Kidney epithelial cell (primary cell): ENCODE results near the gene MPC2. TPM values are rescaled to one million over a fixed set of nuclear protein-coding genes. Genes with fewer than 3 reads are reported as not detected.

Source experiments
- DNase-seq: peaks from one replicate; pipeline ENCODE4 v3.0.0-alpha.2; 2010; ENCODE audit warnings: low read depth
- H3K27me3 ChIP-seq: 2 replicates; pipeline ENCODE4 v1.6.0; 2011; ENCODE audit warnings: low read length; ENCODE audit not compliant: control insufficient read depth, insufficient read depth
- H3K36me3 ChIP-seq: 2 replicates; pipeline ENCODE4 v1.5.1; 2011; ENCODE audit warnings: low read length; ENCODE audit not compliant: control insufficient read depth, insufficient read depth
- H3K4me3 ChIP-seq: 2 replicates; pipeline ENCODE4 v1.5.1; 2011; ENCODE audit warnings: low read depth, mild to moderate bottlenecking, control low read depth, low read length
- CTCF ChIP-seq: IDR thresholded peaks from 2 replicates; pipeline ENCODE4 v1.5.1; 2011; ENCODE audit warnings: mild to moderate bottlenecking, moderate library complexity, low read length, control low read depth, inconsistent platforms; ENCODE audit not compliant: insufficient read depth, poor library complexity, severe bottlenecking
- total RNA-seq: library from RNA; depleted of rRNA; stranded (reverse); fragments of >200 nt; gene quantifications from 2 replicates; pipeline ENCODE4 v1.2.3, GENCODE V29; 2015

Gene MPC2
- total RNA-seq, 1 donor from 2014 or later: 15.4 TPM

GRCh38 chr1:167974698-167975097, 37.8 kb upstream of the MPC2 start:
- no peaks in the 10 kb centered on the region for H3K36me3 ChIP-seq
- no peak for TF ChIP-seq CTCF
- no peak overlapping the region for H3K4me3 ChIP-seq
- H3K27me3 ChIP-seq: no peaks in the 10 kb centered on the region
- no peak for DNase-seq

DNA sequence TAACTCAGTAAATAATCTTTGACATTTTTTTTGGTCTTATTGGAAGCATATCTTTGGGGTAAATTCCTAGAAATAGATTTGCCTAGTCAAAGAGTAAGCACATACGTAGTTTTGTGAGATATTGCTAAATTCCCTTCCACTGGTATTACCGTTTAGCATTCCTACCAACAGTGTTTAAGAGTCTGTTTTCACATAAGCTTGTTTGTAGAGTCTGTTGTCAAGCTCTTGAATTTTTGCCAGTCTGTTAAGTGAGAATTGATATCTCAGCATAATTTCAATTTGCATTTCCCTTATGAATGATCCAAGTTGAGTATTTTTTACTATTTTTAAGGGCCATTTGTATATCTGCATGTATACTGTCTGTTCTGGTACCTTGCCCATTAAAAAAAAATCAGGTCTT, 37.0 kb upstream of the MPC2 start:
- no peaks in the 10 kb centered on the region for H3K36me3 ChIP-seq
- no peak for TF ChIP-seq CTCF
- no peak overlapping the region for H3K4me3 ChIP-seq

GRCh38 chr1:167968569-167968968, 31.7 kb upstream of the MPC2 start:
- Histone ChIP-seq H3K4me3 (no peak overlapping the region), H3K27me3 (no peaks in the 10 kb centered on the region), H3K36me3 (peaks cover 1% of the 10 kb centered on the region)
- no peak for TF ChIP-seq CTCF
- no peak for DNase-seq

More for the DNA sequence above, 37.0 kb upstream of the MPC2 start:
- DNase-seq: no peak
- no peaks in the 10 kb centered on the region for H3K27me3 ChIP-seq

- no peaks in the 10 kb centered on the region for H3K27me3 ChIP-seq
- peaks cover 1% of the 10 kb centered on the region for H3K36me3 ChIP-seq
- DNase-seq: no peak
- H3K4me3 ChIP-seq: no peak overlapping the region
- no peak for TF ChIP-seq CTCF
Observed at GRCh38 chr1:167966050-167966449, 29.2 kb upstream of the MPC2 start.

DNA sequence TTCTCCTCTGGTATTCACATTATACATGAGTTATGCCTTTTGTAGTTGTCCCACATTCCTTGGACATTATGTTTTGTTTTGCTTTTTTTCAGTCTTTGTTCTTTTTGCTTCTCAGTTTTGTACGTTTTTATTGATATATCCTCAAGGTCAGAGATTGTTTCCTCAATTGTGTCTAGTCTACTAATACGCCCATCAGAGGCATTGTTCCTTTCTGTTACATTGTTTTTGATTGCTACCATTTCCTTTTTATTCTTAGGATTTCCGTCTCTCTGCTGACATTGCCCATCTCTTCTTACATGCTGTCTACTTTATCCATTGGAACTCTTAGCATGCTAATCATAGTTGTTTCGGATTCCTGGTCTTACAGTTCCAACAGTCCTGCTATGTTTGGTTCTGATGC, 27.8 kb upstream of the MPC2 start:
- peaks cover 1% of the 10 kb centered on the region for H3K36me3 ChIP-seq
- no peak for DNase-seq
- no peaks in the 10 kb centered on the region for H3K27me3 ChIP-seq

More for the DNA sequence above, 27.8 kb upstream of the MPC2 start:
- no peak for TF ChIP-seq CTCF
- H3K4me3 ChIP-seq: no peak overlapping the region
